GM21360 (cell line): ENCODE data around the gene OTULINL.

ENCODE experiments used
- ATAC-seq: cut with Tn5 transposase; IDR thresholded peaks from one replicate; pipeline ENCODE4 v1.9.1; 2021; ENCODE audit warnings: mild to moderate bottlenecking, moderate library complexity; ENCODE audit not compliant: unreplicated experiment

OTULINL gene

DNA sequence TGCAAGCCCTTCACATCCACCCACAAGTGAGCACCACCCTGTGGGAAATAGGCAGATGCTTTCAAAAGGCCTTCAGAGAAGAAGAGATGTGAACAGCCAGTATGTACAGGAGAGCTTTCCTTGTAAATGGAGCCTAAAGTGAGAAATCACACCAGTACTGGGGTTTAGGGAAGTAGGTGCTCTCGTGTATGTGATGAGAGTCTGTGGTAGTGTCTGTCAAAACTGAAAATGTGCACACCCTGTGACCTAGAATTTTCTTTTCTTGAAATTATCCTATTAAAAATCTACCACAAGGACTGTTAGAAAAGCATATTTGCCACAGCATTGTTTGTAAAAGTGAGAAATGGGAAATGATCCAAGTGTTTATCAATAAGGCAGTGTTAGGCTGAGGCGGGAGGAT lies 16.6 kb downstream of the OTULINL start:
- ATAC-seq: no peak

- ATAC-seq: no peak
Observed at GRCh38 chr5:14599476-14600127, 18.0 kb downstream of the OTULINL start.

- no peak for ATAC-seq
Observed at GRCh38 chr5:14600846-14601245, 19.3 kb downstream of the OTULINL start.

- no peak for ATAC-seq
Observed at GRCh38 chr5:14603141-14603540, 21.5 kb downstream of the OTULINL start.

- no peak for ATAC-seq
Observed at GRCh38 chr5:14607104-14607503, 25.5 kb downstream of the OTULINL start.

- ATAC-seq: no peak
Observed at GRCh38 chr5:14608169-14608568, 26.6 kb downstream of the OTULINL start.

GRCh38 chr5:14611737-14612136 lies 30.1 kb downstream of the OTULINL start:
- no peak for ATAC-seq

- ATAC-seq: no peak
Observed at GRCh38 chr5:14614490-14614889, 32.9 kb downstream of the OTULINL start.

DNA sequence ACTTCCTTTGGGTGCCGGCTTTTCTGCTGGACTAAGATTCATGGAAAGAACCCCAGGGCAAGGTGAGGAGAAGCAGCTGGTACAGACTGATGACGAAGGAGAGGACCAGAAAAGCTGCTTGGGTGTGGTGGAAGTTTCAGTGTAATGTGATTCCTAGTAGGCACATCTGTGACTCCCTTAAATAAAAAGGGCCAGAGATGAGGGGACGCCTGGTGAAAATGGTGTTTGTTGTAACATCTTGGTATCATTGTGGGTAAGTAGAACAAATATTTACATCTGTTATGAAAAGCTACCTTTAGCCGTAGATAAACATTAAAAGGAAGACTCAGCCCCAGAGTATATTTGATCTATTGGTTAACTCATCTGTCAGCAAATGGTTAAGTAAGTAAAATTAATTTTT lies 33.8 kb downstream of the OTULINL start:
- ATAC-seq: no peak

DNA sequence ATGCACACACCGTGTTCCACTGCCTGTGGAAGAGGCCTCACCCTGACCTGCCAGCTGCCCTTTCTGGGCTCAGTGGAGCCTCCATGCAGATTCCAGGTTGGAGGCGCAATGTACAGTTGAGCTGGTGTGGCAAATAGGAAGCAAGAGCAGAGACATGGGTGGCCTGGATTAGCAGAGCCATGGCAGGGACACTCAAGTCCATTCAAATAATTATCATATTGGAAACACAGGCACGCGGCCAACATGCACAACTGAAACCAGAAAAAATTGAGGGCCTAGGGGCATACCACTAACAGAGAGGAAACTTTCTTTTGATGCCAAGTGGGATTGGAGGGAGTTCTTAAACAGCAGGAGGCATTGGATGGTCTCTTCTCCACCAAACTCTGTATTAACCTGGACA lies 35.8 kb downstream of the OTULINL start:
- no peak for ATAC-seq

GRCh38 chr5:14627270-14627669 lies 45.7 kb downstream of the OTULINL start:
- no peak for ATAC-seq

- no peak for ATAC-seq
Observed at GRCh38 chr5:14628346-14628745, 46.8 kb downstream of the OTULINL start.

DNA sequence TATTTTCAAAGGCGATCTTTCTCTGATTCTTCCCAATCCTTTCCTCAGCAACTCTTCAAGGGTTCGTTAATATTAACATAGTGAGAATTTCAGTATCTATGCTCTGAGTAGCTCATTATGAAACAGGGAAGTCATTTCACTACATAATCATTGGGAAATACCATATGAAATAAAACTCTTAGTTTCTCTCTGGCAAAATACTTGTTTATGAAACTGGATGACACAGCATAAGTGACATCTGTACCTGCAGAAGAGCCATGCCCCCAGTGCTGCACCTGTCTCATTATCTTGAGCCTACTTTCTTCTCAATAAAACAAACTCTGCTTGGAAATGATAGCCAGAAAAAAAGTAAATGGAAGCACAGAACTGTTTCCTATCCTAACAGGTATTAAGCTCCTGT lies 49.1 kb downstream of the OTULINL start:
- no peak for ATAC-seq

- ATAC-seq: no peak
Observed at GRCh38 chr5:14635656-14636055, 54.1 kb downstream of the OTULINL start.

- no peak for ATAC-seq
Observed at GRCh38 chr5:14640765-14641164, 59.2 kb downstream of the OTULINL start.

- ATAC-seq: no peak
Observed at GRCh38 chr5:14644623-14645237, 63.1 kb downstream of the OTULINL start.

DNA sequence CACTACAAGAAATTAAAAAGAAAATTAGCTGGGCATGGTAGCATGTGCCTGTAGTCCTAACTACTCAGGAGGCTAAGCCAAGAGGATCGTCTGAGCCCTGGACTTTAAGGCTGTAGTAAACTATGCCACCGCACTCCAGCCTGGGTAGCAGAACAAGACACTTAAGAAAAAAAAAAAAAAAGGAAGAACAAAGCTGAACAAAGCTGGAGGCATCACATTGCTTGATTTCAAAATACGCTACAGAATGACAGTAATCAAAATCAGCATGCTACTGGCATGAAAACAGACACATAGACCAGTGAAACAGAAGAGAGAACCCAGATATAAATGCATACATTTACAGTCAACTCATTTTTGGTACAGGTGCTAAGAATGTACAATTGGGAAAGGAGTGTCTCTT lies 68.5 kb downstream of the OTULINL start:
- no peak for ATAC-seq

DNA sequence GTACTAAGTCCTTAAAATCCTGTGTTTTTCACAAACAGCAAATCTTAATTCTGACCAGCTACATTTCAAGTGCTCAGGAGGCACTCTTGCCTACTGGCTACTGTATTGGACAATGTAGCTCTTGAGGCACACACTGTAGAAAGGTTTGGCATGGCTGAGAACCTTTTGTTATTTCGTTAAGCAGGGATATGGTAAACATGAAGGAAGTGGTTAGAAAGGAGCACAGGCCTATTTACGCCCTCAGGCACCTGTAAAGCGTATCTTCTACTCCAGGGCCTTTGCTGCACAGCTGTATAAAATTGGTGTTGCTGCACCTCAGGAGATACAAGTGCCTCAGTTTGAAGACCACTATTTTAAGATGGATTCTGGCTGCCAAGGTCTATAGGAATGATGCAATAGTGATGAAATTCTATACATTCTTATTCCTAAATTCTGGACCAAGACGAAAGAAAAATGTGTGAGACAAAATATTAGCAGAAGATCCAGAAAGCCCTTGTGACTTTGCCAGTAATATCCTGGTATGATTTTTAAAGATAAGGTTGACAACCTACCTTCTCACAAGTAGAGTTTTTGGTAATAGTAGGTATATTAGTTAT lies 73.7 kb downstream of the OTULINL start:
- ATAC-seq: no peak

DNA sequence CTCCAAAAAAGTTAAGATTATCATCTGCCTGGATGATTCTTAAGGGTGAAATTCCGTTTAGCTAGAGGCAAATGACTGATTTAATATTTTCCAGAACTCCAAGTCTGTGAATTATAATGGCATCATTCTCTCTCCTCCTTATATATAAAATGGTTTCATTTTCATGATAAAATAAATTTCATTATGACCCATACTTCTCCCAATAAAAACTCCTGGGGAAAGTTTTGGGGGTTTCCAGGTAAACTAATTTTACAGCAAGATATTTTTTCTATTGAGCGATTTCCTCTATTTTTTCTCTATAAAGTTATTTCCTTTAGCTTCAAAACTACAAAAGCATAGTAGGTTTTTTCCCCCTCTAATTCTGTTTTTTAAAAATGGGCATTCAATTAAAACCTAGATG lies 75.3 kb downstream of the OTULINL start:
- ATAC-seq: no peak

GRCh38 chr5:14659821-14660607 lies 78.4 kb downstream of the OTULINL start:
- ATAC-seq: no peak

- ATAC-seq: no peak
Observed at GRCh38 chr5:14660833-14661232, 79.2 kb downstream of the OTULINL start.
